ENCODE measurements around the gene TEX9. TPM values are rescaled to one million over a fixed set of nuclear protein-coding genes. Genes with fewer than 3 reads are reported as not detected.

TEX9 gene
- total and polyA plus RNA-seq, 2 experiments from 2014 or later, result 2.6 to 7.4 TPM

GRCh38 chr15:56322444-56322843, 42.8 kb upstream of the TEX9 start:
- H3K4me3 ChIP-seq, result no peak overlapping the region
- DNase-seq (ENCODE audit: low spot score), result no peak
- WGBS (ENCODE audit: low lambda C conversion rate, missing lambda C conversion rate), result 64% methylated on average over 2 of the region's 2 CpGs
- no peak overlapping the region for H3K4me2 ChIP-seq
- H3K27me3 ChIP-seq, result no peaks in the 10 kb centered on the region
- H3K4me1 ChIP-seq (ENCODE audit: insufficient read depth), result peaks cover 4% of the 10 kb centered on the region
- H3K27ac ChIP-seq, result no peak overlapping the region
- no peaks in the 10 kb centered on the region for H3K79me2 ChIP-seq
- no peak for TF ChIP-seq EZH2phosphoT487 (IDR thresholded peaks at IDR 0.05; ENCODE audit: low read depth, severe bottlenecking, unreplicated experiment)
- no peak for TF ChIP-seq CTCF (IDR thresholded peaks at IDR 0.05; ENCODE audit: poor library complexity)
- TF ChIP-seq EZH2 (IDR thresholded peaks at IDR 0.05; ENCODE audit: borderline replicate concordance), result no peak
- no peaks in the 10 kb centered on the region for H3K9me2 ChIP-seq (replicated peaks; ENCODE audit: insufficient read depth)
- no peaks in the 10 kb centered on the region for H3K9me3 ChIP-seq (ENCODE audit: low read depth)
- no peaks in the 10 kb centered on the region for H3K36me3 ChIP-seq (replicated peaks; ENCODE audit: insufficient read depth, low read depth)
- H2AFZ ChIP-seq, result no peak overlapping the region
- H4K20me1 ChIP-seq (ENCODE audit: insufficient read depth, poor library complexity, severe bottlenecking), result no peaks in the 10 kb centered on the region

DNA sequence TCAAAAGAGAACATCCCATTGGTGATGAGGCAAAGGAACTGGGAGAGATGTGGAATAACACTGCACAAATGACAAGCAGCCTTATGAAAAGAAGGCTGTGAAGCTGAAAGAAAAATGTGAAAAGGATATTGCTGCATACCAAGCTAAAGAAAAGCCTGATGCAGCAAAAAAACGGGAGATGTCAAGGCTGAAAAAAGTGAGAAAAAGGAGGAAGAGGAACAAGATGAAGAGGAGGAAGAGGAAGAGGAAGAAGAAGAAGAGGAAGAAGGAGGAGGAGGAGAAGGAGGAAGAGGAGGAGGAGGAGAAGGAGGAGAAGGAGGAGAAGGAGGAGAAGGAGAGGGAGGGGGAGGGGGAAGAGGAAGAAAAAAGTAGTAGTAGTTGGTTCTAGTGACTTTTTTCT, 41.8 kb upstream of the TEX9 start:
- DNase-seq (ENCODE audit: low spot score), result no peak
- Histone ChIP-seq H3K27ac (no peak overlapping the region), H3K27me3 (no peaks in the 10 kb centered on the region), H3K4me1 (ENCODE audit: insufficient read depth) (peaks cover 4% of the 10 kb centered on the region), H2AFZ (no peak overlapping the region), H3K9me3 (ENCODE audit: low read depth) (no peaks in the 10 kb centered on the region), H3K36me3 (replicated peaks; ENCODE audit: insufficient read depth, low read depth) (no peaks in the 10 kb centered on the region), H3K4me2 (no peak overlapping the region), H3K4me3 (no peak overlapping the region), H3K9me2 (replicated peaks; ENCODE audit: insufficient read depth) (no peaks in the 10 kb centered on the region), H3K79me2 (no peaks in the 10 kb centered on the region), H4K20me1 (ENCODE audit: insufficient read depth, poor library complexity, severe bottlenecking) (no peaks in the 10 kb centered on the region)
- 63% methylated on average over 1 of the region's 1 CpG for WGBS (ENCODE audit: low lambda C conversion rate, missing lambda C conversion rate)
- TF ChIP-seq EZH2phosphoT487 (IDR thresholded peaks at IDR 0.05; ENCODE audit: low read depth, severe bottlenecking, unreplicated experiment), result no peak

GRCh38 chr15:56325186-56325585, 40.0 kb upstream of the TEX9 start:
- TF ChIP-seq EZH2 (IDR thresholded peaks at IDR 0.05; ENCODE audit: borderline replicate concordance), result no peak
- DNase-seq (ENCODE audit: low spot score), result no peak
- Histone ChIP-seq H3K27ac (no peak overlapping the region), H3K9me2 (replicated peaks; ENCODE audit: insufficient read depth) (no peaks in the 10 kb centered on the region), H3K4me2 (no peak overlapping the region), H3K79me2 (no peaks in the 10 kb centered on the region), H2AFZ (no peak overlapping the region), H3K4me1 (ENCODE audit: insufficient read depth) (peaks cover 4% of the 10 kb centered on the region), H3K36me3 (replicated peaks; ENCODE audit: insufficient read depth, low read depth) (no peaks in the 10 kb centered on the region), H3K27me3 (no peaks in the 10 kb centered on the region), H3K9me3 (ENCODE audit: low read depth) (no peaks in the 10 kb centered on the region), H3K4me3 (no peak overlapping the region), H4K20me1 (ENCODE audit: insufficient read depth, poor library complexity, severe bottlenecking) (no peaks in the 10 kb centered on the region)
- 66% methylated on average over 3 of the region's 3 CpGs for WGBS (ENCODE audit: low lambda C conversion rate, missing lambda C conversion rate)

GRCh38 chr15:56327721-56328502, 37.3 kb upstream of the TEX9 start:
- Histone ChIP-seq H3K36me3 (replicated peaks; ENCODE audit: insufficient read depth, low read depth) (no peaks in the 10 kb centered on the region), H3K4me2 (no peak overlapping the region), H3K4me1 (ENCODE audit: insufficient read depth) (no peaks in the 10 kb centered on the region), H4K20me1 (ENCODE audit: insufficient read depth, poor library complexity, severe bottlenecking) (no peaks in the 10 kb centered on the region), H3K27ac (no peak overlapping the region), H3K9me3 (ENCODE audit: low read depth) (no peaks in the 10 kb centered on the region), H3K79me2 (no peaks in the 10 kb centered on the region), H3K27me3 (no peaks in the 10 kb centered on the region), H3K9me2 (replicated peaks; ENCODE audit: insufficient read depth) (no peaks in the 10 kb centered on the region), H3K4me3 (no peak overlapping the region), H2AFZ (no peak overlapping the region)
- no peak for TF ChIP-seq EZH2phosphoT487 (IDR thresholded peaks at IDR 0.05; ENCODE audit: low read depth, severe bottlenecking, unreplicated experiment)
- TF ChIP-seq EZH2 (IDR thresholded peaks at IDR 0.05; ENCODE audit: borderline replicate concordance), result no peak
- TF ChIP-seq CTCF (IDR thresholded peaks at IDR 0.05; ENCODE audit: poor library complexity), result no peak
- WGBS (ENCODE audit: low lambda C conversion rate, missing lambda C conversion rate), result 85% methylated on average over 6 of the region's 6 CpGs
- DNase-seq (ENCODE audit: low spot score), result no peak
